Measurements from ENCODE around the gene MCC.
A peak's percentile ranks its signal among the peaks of the same experiment; 100 is the strongest.

Gene MCC

GRCh38 chr5:113520429-113520828, 32.2 kb upstream of the MCC start:
- TF ChIP-seq CTCF (IDR thresholded peaks at IDR 0.05; ENCODE audit: insufficient read depth, missing control alignments): no peak
- FAIRE-seq: no peak
- DNase-seq (ENCODE audit: insufficient read length, low spot score): no peak

- no peak for TF ChIP-seq CTCF (IDR thresholded peaks at IDR 0.05; ENCODE audit: insufficient read depth, missing control alignments)
- no peak for FAIRE-seq
- no peak for DNase-seq (ENCODE audit: insufficient read length, low spot score)
Measured at GRCh38 chr5:113519412-113519811, 31.2 kb upstream of the MCC start.

GRCh38 chr5:113518884-113519283, 30.6 kb upstream of the MCC start:
- no peak for DNase-seq (ENCODE audit: insufficient read length, low spot score)
- no peak for TF ChIP-seq CTCF (IDR thresholded peaks at IDR 0.05; ENCODE audit: insufficient read depth, missing control alignments)
- FAIRE-seq: no peak

- DNase-seq (ENCODE audit: insufficient read length, low spot score) (no peak), FAIRE-seq (no peak)
- TF ChIP-seq CTCF (IDR thresholded peaks at IDR 0.05; ENCODE audit: insufficient read depth, missing control alignments): no peak
Measured at GRCh38 chr5:113514289-113514635, 26.0 kb upstream of the MCC start.

GRCh38 chr5:113513384-113514288, 25.4 kb upstream of the MCC start, which contains the start of gene YTHDC2:
Gene YTHDC2 (plus strand): TSS chr5:113513694. CDS start chr5:113513896, 202 bp downstream.
- DNase-seq (ENCODE audit: insufficient read length, low spot score) (no peak), FAIRE-seq (peak; percentile 29)
- TF ChIP-seq CTCF (IDR thresholded peaks at IDR 0.05; ENCODE audit: insufficient read depth, missing control alignments): peak; percentile 23

- FAIRE-seq (no peak), DNase-seq (ENCODE audit: insufficient read length, low spot score) (no peak)
- no peak for TF ChIP-seq CTCF (IDR thresholded peaks at IDR 0.05; ENCODE audit: insufficient read depth, missing control alignments)
Measured at GRCh38 chr5:113512341-113512740, 24.1 kb upstream of the MCC start.

- no peak for DNase-seq (ENCODE audit: insufficient read length, low spot score)
- peak; percentile 83 for TF ChIP-seq CTCF (IDR thresholded peaks at IDR 0.05; ENCODE audit: insufficient read depth, missing control alignments)
- FAIRE-seq: peak; percentile 84
Measured at GRCh38 chr5:113510836-113511451, 22.7 kb upstream of the MCC start.
